Testis (tissue), 2 donors: ENCODE results near the gene GPR68.

ENCODE experiments used
- CTCF ChIP-seq, 3 experiments: fragments of 450-650 bp in 2 of 3; fragments of 200-600 bp in 1 of 3; sonication (generic) in 1 of 3; IDR thresholded peaks; one replicate each; pipeline ENCODE4 v1.5.1; 2016 to 2019; ENCODE audit warnings: antibody characterized with exemption in 3 of 3, mild to moderate bottlenecking in 2 of 3, moderate library complexity in 1 of 3
- POLR2A ChIP-seq: fragments of 450-650 bp; IDR thresholded peaks from one replicate; pipeline ENCODE4 v1.6.1; 2017; ENCODE audit warnings: antibody characterized with exemption, mild to moderate bottlenecking, moderate library complexity

- TF ChIP-seq CTCF (IDR thresholded peaks at IDR 0.05) (no peak), POLR2A (no peak)
These were observed 13.1 kb downstream of the GPR68 start for GRCh38 chr14:91231446-91231845.
